Neural crest cell (in vitro differentiated cells): ENCODE measurements around the gene SV2B. TPM values are rescaled to one million over a fixed set of nuclear protein-coding genes. Genes with fewer than 3 reads are reported as not detected.

Source experiments
- DNase-seq: peaks from one replicate; pipeline ENCODE4 v3.0.0; 2021; ENCODE audit warnings: low read depth, mixed read lengths, low spot score
- H3K27ac Mint-ChIP-seq: one replicate; pipeline ENCODE4 v1.8.0; 2021; ENCODE audit warnings: mild to moderate bottlenecking, mixed read lengths; ENCODE audit not compliant: unreplicated experiment
- H3K27me3 Mint-ChIP-seq: 2 replicates; pipeline ENCODE4 v1.8.0; 2021; ENCODE audit warnings: low read depth, mild to moderate bottlenecking, mixed read lengths
- H3K36me3 Mint-ChIP-seq: 2 replicates; pipeline ENCODE4 v1.8.0; 2021; ENCODE audit warnings: low read depth, mild to moderate bottlenecking, mixed read lengths
- H3K4me1 Mint-ChIP-seq: 2 replicates; pipeline ENCODE4 v1.8.0; 2021; ENCODE audit warnings: mixed read lengths
- H3K4me3 Mint-ChIP-seq: one replicate; pipeline ENCODE4 v1.8.0; 2021; ENCODE audit warnings: mild to moderate bottlenecking, mixed read lengths
- H3K9me3 Mint-ChIP-seq: 2 replicates; pipeline ENCODE4 v1.8.0; 2021; ENCODE audit warnings: mixed read lengths
- CTCF ChIP-seq: fragments of 200-600 bp; sonication (generic); conservative IDR thresholded peaks from 2 replicates; pipeline ENCODE4 v1.5.0; 2021; ENCODE audit warnings: antibody characterized with exemption, mild to moderate bottlenecking
- total RNA-seq: library from RNA; stranded (reverse); gene quantifications from 2 replicates; pipeline ENCODE4 v1.2.1, GENCODE V29; 2021

Gene SV2B
- total RNA-seq, 1 donor from 2014 or later, result not detected

- Mint-ChIP-seq H3K9me3 (no peaks in the 10 kb centered on the region), H3K36me3 (no peaks in the 10 kb centered on the region), H3K4me3 (no peak overlapping the region), H3K4me1 (no peaks in the 10 kb centered on the region), H3K27ac (peak overlapping the region; percentile 20), H3K27me3 (peaks cover 76% of the 10 kb centered on the region)
- DNase-seq, result no peak
- TF ChIP-seq CTCF, result no peak
These were observed 48.2 kb downstream of the SV2B start for GRCh38 chr15:91148243-91148642.

GRCh38 chr15:91150502-91151160 is 50.6 kb downstream of the SV2B start:
- no peak for TF ChIP-seq CTCF
- H3K4me3 Mint-ChIP-seq, result no peak overlapping the region
- no peaks in the 10 kb centered on the region for H3K4me1 Mint-ChIP-seq
- no peaks in the 10 kb centered on the region for H3K9me3 Mint-ChIP-seq
- DNase-seq, result no peak
- H3K36me3 Mint-ChIP-seq, result no peaks in the 10 kb centered on the region
- peaks cover 68% of the 10 kb centered on the region for H3K27me3 Mint-ChIP-seq
- H3K27ac Mint-ChIP-seq, result no peak overlapping the region

GRCh38 chr15:91151781-91152563 is 51.9 kb downstream of the SV2B start:
- Mint-ChIP-seq H3K27me3 (peaks cover 74% of the 10 kb centered on the region), H3K27ac (no peak overlapping the region), H3K4me1 (no peaks in the 10 kb centered on the region), H3K36me3 (no peaks in the 10 kb centered on the region), H3K9me3 (no peaks in the 10 kb centered on the region), H3K4me3 (no peak overlapping the region)
- DNase-seq, result no peak
- no peak for TF ChIP-seq CTCF

- Mint-ChIP-seq H3K9me3 (no peaks in the 10 kb centered on the region), H3K27ac (no peak overlapping the region)
These were observed 53.0 kb downstream of the SV2B start for GRCh38 chr15:91152896-91153581.

More at GRCh38 chr15:91152896-91153581, 53.0 kb downstream of the SV2B start:
- peaks cover 77% of the 10 kb centered on the region for H3K27me3 Mint-ChIP-seq
- no peak for TF ChIP-seq CTCF
- no peak overlapping the region for H3K4me3 Mint-ChIP-seq
- no peaks in the 10 kb centered on the region for H3K36me3 Mint-ChIP-seq
- no peaks in the 10 kb centered on the region for H3K4me1 Mint-ChIP-seq
- no peak for DNase-seq
